ENCODE measurements around the gene ZNF581.

ZNF581 gene

GRCh38 chr19:55647732-55648584, 4.5 kb downstream of the ZNF581 start, which contains the start of gene CCDC106:
Gene CCDC106, plus strand, starts transcription at chr19:55648212. Its CDS starts 835 bp downstream, at chr19:55649047.
- peak; percentile 71 for DNase-seq (ENCODE audit: low spot score)
- in situ Hi-C loops (cut with MboI; ENCODE audit: low pct_unique_long_range_greater_than_20kb, low sequenced_read_pairs, unreplicated experiment), result no loop called here
- TF ChIP-seq CTCF (IDR thresholded peaks at IDR 0.05; ENCODE audit: extremely low read depth, insufficient read depth, missing control alignments), result no peak

- in situ Hi-C loops (cut with MboI; ENCODE audit: low pct_unique_long_range_greater_than_20kb, low sequenced_read_pairs, unreplicated experiment), result no loop called here
- no peak for DNase-seq (ENCODE audit: low spot score)
- TF ChIP-seq CTCF (IDR thresholded peaks at IDR 0.05; ENCODE audit: extremely low read depth, insufficient read depth, missing control alignments), result no peak
These were observed 5.3 kb downstream of the ZNF581 start for GRCh38 chr19:55648585-55649267.

GRCh38 chr19:55649268-55650125, 6.0 kb downstream of the ZNF581 start:
- in situ Hi-C loops (cut with MboI; ENCODE audit: low pct_unique_long_range_greater_than_20kb, low sequenced_read_pairs, unreplicated experiment), result no loop called here

GRCh38 chr19:55650126-55650557, 6.7 kb downstream of the ZNF581 start:
- in situ Hi-C loops (cut with MboI; ENCODE audit: low pct_unique_long_range_greater_than_20kb, low sequenced_read_pairs, unreplicated experiment), result no loop called here
- no peak for TF ChIP-seq CTCF (IDR thresholded peaks at IDR 0.05; ENCODE audit: extremely low read depth, insufficient read depth, missing control alignments)
- DNase-seq (ENCODE audit: low spot score), result no peak

More at GRCh38 chr19:55649268-55650125, 6.0 kb downstream of the ZNF581 start:
- no peak for TF ChIP-seq CTCF (IDR thresholded peaks at IDR 0.05; ENCODE audit: extremely low read depth, insufficient read depth, missing control alignments)
- DNase-seq (ENCODE audit: low spot score), result no peak

GRCh38 chr19:55650602-55651230, 7.3 kb downstream of the ZNF581 start:
- in situ Hi-C loops (cut with MboI; ENCODE audit: low pct_unique_long_range_greater_than_20kb, low sequenced_read_pairs, unreplicated experiment), result no loop called here
- no peak for TF ChIP-seq CTCF (IDR thresholded peaks at IDR 0.05; ENCODE audit: extremely low read depth, insufficient read depth, missing control alignments)
- no peak for DNase-seq (ENCODE audit: low spot score)

GRCh38 chr19:55651236-55651635, 7.8 kb downstream of the ZNF581 start:
- in situ Hi-C loops (cut with MboI; ENCODE audit: low pct_unique_long_range_greater_than_20kb, low sequenced_read_pairs, unreplicated experiment), result no loop called here
- no peak for TF ChIP-seq CTCF (IDR thresholded peaks at IDR 0.05; ENCODE audit: extremely low read depth, insufficient read depth, missing control alignments)
- no peak for DNase-seq (ENCODE audit: low spot score)

Measured in GM13977 (cell line).